Ectodermal cell (in vitro differentiated cells): ENCODE data around the gene FAU.
A peak's percentile ranks its signal among the peaks of the same experiment; 100 is the strongest.
"Not testable (repeated sequence)": the region's sequence is repeated elsewhere in the genome, so short reads cannot be mapped to it uniquely, and the experiment has no call there.

Experiments
- H3K27ac ChIP-seq: 2 replicates; pipeline ENCODE4 v1.7.0; 2013; ENCODE audit warnings: mild to moderate bottlenecking, low read depth, low read length; ENCODE audit not compliant: insufficient read depth, poor library complexity, severe bottlenecking
- H3K27me3 ChIP-seq: 2 replicates; pipeline ENCODE4 v1.7.0; 2013; ENCODE audit warnings: mild to moderate bottlenecking, low read length; ENCODE audit not compliant: insufficient read depth, control insufficient read depth, poor library complexity, severe bottlenecking
- H3K36me3 ChIP-seq: one replicate; pipeline ENCODE4 v1.7.0; 2013; ENCODE audit warnings: low read length; ENCODE audit not compliant: control insufficient read depth, insufficient read depth
- H3K4me1 ChIP-seq: one replicate; pipeline ENCODE4 v1.7.0; 2013; ENCODE audit warnings: low read length; ENCODE audit not compliant: control insufficient read depth, insufficient read depth
- H3K4me3 ChIP-seq: 2 replicates; pipeline ENCODE4 v1.7.0; 2013; ENCODE audit warnings: low read depth, low read length, control low read depth; ENCODE audit not compliant: insufficient read depth
- H3K9me3 ChIP-seq: 2 replicates; pipeline ENCODE4 v1.7.0; 2013; ENCODE audit warnings: mild to moderate bottlenecking, low read length, moderate library complexity; ENCODE audit not compliant: control insufficient read depth
- WGBS, 2 experiments: methylation state at CpG; one replicate each; pipeline ENCODE4 v1.1.7; 2013; ENCODE audit warnings: missing lambda C conversion rate in 2 of 2; 5-methylcytosine and 5-hydroxymethylcytosine counted together

The FAU gene

DNA sequence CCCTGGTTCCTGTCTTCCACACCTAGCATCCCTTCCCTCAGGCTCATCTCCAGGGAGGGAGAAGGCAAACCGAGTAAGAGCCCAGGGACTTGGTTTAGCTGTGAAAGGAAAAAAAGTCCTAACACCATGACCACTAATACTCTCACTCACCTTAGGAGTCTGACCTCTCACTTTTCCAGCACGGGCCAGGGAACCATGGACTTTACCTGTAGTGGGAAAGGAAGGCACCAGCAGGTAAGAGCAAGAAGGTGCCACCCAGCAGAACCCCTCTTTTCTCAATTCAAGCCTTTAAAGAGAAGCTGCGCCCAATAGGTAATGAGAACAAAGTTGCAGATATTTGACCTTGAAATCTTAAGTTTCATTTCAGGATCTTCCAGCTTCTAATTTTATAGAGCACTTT, 1.1 kb downstream of the FAU start:
- Histone ChIP-seq H3K27me3 (no peaks in the 10 kb centered on the region), H3K4me1 (peaks cover 7% of the 10 kb centered on the region), H3K9me3 (no peaks in the 10 kb centered on the region), H3K4me3 (peak overlapping the region; percentile 95), H3K36me3 (peaks cover 21% of the 10 kb centered on the region), H3K27ac (no peak overlapping the region)
- WGBS, 2 experiments, result 90 to 99% methylated on average over 3 of the region's 3 CpGs

DNA sequence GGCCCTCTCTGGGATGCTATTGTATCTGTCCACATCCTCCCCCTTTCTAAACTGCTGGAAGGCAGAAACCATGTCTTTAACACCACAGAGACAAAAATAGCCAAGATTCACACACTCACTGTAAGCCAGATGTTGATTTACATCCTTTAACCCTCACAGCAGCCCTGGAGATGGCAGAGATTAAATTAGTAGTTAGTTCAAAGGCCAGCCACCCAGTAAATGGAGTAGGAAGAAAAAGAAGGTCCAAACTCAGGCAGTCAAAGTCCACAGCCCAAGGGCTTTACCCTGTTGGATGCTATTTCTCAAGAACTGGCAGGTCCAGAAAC, 2.3 kb downstream of the FAU start:
- Histone ChIP-seq H3K36me3 (peaks cover 17% of the 10 kb centered on the region), H3K9me3 (no peaks in the 10 kb centered on the region), H3K27me3 (no peaks in the 10 kb centered on the region), H3K4me1 (peaks cover 7% of the 10 kb centered on the region), H3K27ac (no peak overlapping the region), H3K4me3 (no peak overlapping the region)

DNA sequence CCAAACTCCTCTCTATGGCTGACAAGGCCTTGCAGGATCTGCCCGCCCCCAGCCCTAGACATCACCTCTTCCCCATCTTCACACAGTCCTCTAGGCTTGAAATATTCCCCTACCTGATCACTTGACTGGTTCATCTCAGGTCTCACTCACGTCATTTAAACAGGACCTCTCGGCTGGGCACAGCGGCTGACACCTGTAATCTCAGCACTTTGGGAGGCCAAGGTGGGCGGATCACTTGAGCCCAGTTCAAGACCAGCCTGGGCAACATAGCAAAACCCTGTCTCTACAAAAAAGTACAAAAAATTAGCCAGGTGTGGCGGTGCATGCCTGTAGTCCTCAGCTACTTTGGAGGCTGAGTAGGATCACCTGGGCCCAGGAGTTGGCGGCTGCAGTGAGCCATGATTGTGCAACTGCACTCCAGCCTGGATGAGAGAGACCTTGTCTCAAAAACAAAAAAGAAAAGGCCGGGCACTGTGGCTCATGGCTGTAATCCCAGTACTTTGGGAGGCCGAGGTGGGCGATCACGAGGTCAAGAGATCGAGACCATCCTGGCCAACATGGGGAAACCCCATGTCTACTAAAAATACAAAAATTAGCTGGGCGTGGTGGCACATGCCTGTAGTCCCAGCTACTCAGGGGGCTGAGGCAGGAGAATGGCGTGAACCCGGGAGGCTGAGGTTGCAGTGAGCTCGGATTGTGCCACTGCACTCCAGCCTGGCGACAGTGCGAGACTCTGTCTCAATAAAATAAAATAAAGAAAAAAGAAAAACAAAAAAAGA, 2.9 kb downstream of the FAU start:
- not testable (repeated sequence) for H3K27ac ChIP-seq, H3K4me3 ChIP-seq, H3K27me3 ChIP-seq, H3K4me1 ChIP-seq, H3K9me3 ChIP-seq
- peaks cover 17% of the 10 kb centered on the region for H3K36me3 ChIP-seq
- WGBS, 2 experiments, result 93 to 94% methylated on average over 18 of the region's 18 CpGs

DNA sequence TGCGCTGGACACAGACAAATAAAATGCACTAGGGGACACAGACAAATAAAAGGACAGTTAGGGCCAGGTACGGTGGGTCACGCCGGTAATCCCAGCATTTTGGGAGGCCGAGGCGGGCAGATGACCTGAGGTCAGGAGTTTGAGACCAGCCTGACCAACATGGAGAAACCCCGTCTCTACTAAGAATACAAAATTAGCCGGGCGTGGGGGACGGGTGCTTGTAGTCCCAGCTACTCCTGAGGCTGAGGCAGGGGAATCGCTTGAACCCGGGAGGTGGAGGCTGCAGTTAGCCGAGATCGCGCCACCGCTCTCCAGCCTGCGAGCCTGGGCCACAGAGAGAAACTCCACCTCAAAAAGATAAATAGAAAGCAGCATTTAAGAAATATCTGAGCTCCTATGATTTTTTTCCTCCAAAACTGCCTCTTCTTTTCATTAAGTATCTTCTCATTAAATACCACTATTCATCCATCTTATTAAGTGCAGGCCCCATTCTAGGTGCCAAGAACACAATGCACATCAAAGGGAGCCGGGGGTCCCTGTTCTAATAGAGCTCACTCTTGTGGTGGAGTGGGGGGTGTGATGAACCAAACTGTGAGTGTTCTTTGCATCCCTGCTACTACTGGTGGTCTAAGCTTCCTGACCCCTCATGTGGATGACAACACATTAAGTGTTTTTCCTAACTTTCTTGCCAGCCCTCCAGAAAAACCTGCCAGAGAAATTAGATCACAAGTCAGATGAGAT, 3.7 kb downstream of the FAU start:
- 91% methylated on average over 18 of the region's 18 CpGs for WGBS, 2 experiments
- H3K27me3 ChIP-seq, result no peaks in the 10 kb centered on the region
- peaks cover 7% of the 10 kb centered on the region for H3K4me1 ChIP-seq
- H3K4me3 ChIP-seq, result no peak overlapping the region
- peaks cover 17% of the 10 kb centered on the region for H3K36me3 ChIP-seq
- no peak overlapping the region for H3K27ac ChIP-seq
- H3K9me3 ChIP-seq, result no peaks in the 10 kb centered on the region

DNA sequence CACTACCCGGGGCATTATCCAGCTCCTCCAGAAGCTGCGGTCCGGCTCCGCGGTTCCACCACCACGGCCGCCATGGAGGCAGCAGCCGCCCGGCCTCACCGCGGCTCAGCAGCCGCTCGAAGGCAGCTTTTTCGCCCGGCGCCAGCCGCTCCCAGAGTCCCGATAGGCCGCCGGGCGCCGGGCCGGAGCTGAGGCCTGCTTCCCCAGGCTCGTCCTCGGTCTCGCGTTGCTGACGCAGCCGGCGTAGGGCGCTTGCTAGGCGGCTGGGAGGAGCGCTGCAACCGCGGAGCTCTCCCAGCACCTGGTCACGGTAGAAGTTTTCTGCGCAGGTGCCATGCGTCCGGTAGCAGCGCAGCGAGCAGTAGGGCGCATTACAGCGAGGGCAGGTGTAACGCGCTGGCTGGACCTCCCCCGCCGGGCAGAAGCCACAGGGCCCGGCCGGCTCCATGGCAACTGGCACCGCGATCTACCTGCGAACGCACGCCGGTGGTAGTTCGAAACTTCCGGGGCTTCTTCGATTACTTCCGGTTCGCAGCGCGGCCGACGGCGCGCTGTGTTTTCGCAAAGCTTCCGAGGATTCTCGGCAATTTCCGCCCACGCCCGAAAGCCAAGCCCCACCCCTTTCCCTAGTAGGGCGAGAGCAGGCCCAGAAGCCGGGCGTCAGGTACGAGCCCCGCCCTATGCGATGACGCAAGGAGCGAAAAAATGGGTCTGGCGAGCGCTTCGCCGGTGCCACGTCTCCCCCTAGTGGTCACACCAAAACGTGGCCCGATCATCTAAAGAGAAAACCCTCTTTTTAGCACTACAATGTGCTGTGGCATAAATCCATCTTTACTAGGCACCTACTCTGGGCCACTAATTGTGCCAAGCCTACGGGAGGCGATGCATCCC, 4.5 kb downstream of the FAU start, which contains the start of gene ZNHIT2:
Gene ZNHIT2 (minus strand): TSS at position 496 of the 891 bp plus-strand sequence. CDS start 48 bp downstream, at position 448.
- Histone ChIP-seq H3K4me3 (peak within 1 kb of the TSS; percentile 89), H3K4me1 (peaks cover 7% of the 10 kb centered on the region), H3K27ac (peak within 1 kb of the TSS; percentile 53), H3K27me3 (no peaks in the 10 kb centered on the region), H3K9me3 (no peaks in the 10 kb centered on the region), H3K36me3 (peaks cover 17% of the 10 kb centered on the region)
- WGBS, 2 experiments, result 1% methylated on average over 89 of the region's 89 CpGs

DNA sequence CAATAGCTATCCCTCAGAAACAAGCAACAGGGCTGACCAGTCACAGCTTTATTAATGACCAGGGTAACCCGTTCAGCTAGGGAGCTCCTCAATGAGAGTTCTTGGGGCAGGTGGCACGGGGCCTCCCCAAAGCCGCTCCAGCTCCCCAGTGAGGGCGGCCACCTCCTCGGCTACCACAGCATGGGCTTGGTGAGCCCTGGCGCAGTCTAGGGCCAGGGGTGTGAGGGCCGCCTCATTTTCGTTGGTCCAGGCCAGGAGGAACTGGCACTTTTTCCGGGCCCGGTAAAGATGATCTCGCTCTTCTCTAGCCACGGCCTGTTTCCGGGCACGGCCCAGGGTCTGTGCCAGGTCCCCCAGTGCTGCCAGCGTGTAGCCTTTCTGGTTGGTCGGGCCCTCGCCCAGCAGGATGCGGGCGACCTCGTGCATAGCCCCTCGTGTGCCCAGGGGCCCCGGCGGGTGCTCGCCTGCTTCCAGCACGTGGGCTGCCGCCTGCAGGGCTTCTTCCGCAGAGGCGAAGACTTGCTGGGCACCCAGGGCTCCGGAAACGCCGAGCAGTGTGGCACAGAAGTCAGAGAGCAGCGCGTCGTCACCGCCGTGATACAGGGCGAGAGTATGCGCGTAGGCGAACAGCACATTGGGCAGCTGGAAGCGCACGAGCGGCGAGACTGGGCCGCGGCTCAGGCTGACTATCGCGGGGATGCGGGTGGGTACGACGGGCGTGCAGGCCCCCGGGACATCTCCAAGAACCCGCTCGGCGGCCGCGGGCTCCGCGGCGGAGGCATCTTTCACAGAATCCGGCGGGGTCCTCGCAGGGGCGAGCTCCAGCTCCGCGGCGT, 5.3 kb downstream of the FAU start:
- Histone ChIP-seq H3K4me1 (peaks cover 7% of the 10 kb centered on the region), H3K27ac (no peak overlapping the region), H3K36me3 (peaks cover 17% of the 10 kb centered on the region), H3K27me3 (no peaks in the 10 kb centered on the region), H3K4me3 (peak overlapping the region; percentile 89), H3K9me3 (no peaks in the 10 kb centered on the region)
- 33 to 34% methylated on average over 68 of the region's 68 CpGs for WGBS, 2 experiments

DNA sequence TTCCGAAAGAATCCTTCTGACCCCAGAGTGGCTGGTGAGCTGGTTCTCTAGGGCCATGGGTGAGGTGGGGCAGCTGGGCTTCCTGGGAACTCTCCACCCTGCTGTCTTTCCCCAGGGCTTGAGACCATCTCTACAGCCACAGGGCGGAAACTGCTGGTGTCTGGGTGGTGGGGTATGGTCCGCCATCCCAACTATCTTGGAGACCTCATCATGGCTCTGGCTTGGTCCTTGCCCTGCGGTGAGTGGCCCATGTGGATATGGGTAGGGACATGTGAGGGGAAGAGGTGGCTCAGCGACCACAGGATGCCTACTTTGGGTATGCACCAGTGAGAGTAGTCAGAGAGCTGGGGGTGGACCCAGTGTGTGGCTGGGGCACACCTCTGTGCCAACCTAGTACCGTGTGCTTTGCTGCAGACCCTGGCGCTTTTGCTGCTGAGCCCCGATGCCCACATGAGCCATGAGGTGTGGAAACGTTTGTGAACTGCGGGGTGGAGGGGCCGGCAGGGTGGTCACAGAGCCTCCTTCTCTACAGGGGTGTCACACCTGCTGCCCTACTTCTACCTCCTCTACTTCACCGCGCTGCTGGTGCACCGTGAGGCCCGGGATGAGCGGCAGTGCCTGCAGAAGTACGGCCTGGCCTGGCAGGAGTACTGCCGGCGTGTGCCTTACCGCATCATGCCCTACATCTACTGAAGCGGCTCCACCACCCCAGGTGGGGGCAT, 6.4 kb downstream of the FAU start:
- Histone ChIP-seq H3K4me1 (peaks cover 7% of the 10 kb centered on the region), H3K36me3 (peaks cover 15% of the 10 kb centered on the region), H3K9me3 (no peaks in the 10 kb centered on the region), H3K27ac (no peak overlapping the region), H3K4me3 (no peak overlapping the region), H3K27me3 (no peaks in the 10 kb centered on the region)
- WGBS, 2 experiments, result 95 to 96% methylated on average over 21 of the region's 21 CpGs

DNA sequence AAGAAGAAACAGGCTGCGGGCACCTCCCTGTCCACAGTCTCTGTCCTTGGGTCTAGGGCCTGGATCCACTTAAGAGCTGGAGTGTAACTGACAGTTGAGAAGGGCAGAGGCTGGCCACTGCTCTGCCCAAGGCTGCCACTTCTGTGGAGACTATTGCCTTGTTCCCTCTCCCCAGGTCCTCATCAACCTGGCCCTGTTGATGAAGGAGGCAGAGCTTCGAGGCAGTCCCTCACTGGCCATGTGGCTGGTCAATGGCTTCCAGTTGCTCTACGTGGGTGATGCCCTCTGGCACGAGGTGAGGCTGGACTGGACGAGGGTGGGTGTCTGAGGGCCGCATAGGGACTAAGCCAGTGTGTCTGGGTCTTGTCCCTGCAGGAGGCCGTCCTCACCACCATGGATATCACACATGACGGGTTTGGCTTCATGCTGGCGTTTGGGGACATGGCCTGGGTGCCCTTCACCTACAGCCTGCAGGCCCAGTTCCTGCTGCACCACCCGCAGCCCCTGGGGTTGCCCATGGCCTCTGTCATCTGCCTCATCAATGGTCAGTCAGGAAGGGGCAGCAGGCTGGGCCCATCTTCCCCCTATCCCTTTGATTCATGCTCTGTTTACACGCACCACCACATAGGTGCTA, 7.3 kb downstream of the FAU start:
- peaks cover 6% of the 10 kb centered on the region for H3K36me3 ChIP-seq
- no peaks in the 10 kb centered on the region for H3K9me3 ChIP-seq
- no peak overlapping the region for H3K27ac ChIP-seq
- H3K4me3 ChIP-seq, result no peak overlapping the region
- no peaks in the 10 kb centered on the region for H3K27me3 ChIP-seq
- peaks cover 7% of the 10 kb centered on the region for H3K4me1 ChIP-seq
- WGBS, 2 experiments, result 93% methylated on average over 11 of the region's 11 CpGs

DNA sequence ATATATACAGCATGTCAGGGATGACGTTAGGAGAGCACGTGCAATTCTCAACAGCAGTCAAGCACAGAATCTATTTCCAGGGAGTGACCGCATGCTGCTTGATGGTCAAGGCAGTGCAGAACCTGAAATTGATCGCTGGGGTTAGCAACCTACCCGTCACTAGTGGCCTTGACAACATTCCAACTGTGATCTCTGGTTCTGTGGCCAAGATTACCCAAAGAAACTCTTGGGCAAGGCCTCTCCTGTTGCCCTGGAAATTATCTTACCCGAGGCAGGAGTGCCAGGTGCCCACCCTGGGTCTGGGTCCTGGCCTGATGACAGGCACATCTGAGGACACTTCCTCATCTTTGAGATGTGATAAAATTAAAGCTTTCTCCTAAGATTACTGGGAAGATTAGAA, 8.1 kb downstream of the FAU start:
- Histone ChIP-seq H3K4me3 (no peak overlapping the region), H3K27ac (no peak overlapping the region), H3K36me3 (peaks cover 1% of the 10 kb centered on the region), H3K27me3 (no peaks in the 10 kb centered on the region), H3K9me3 (no peaks in the 10 kb centered on the region), H3K4me1 (peaks cover 7% of the 10 kb centered on the region)
- 95% methylated on average over 6 of the region's 6 CpGs for WGBS, 2 experiments
